Neural cell (in vitro differentiated cells): ENCODE data around the gene ENDOU. TPM values are rescaled to one million over a fixed set of nuclear protein-coding genes. Genes with fewer than 3 reads are reported as not detected.

Source experiments
- H2AFZ ChIP-seq: fragments of 200-600, 300-800 bp; sonication (generic), shearing (Covaris generic); 2 replicates; pipeline ENCODE4 v1.6.0; 2014; ENCODE audit warnings: low read depth, mild to moderate bottlenecking, antibody characterized with exemption, low read length, moderate library complexity
- H3F3A ChIP-seq: fragments of 200-600 bp; shearing (Covaris generic); 2 replicates; pipeline ENCODE4 v1.6.1; 2016; ENCODE audit warnings: mild to moderate bottlenecking, moderate library complexity, mixed read lengths, antibody characterized with exemption, low read length; ENCODE audit not compliant: insufficient read depth, poor library complexity, severe bottlenecking
- H3K27ac ChIP-seq: fragments of 200-600, 300-800 bp; sonication (generic), shearing (Covaris generic); 2 replicates; pipeline ENCODE4 v1.5.1; 2014; ENCODE audit warnings: mild to moderate bottlenecking, low read length, moderate library complexity
- H3K27me3 ChIP-seq: fragments of 300-800, 200-600 bp; sonication (generic), shearing (Covaris generic); 2 replicates; pipeline ENCODE4 v1.6.0; 2014; ENCODE audit warnings: mild to moderate bottlenecking, low read depth, low read length, moderate library complexity; ENCODE audit not compliant: insufficient read depth
- H3K36me3 ChIP-seq: fragments of 300-800, 200-600 bp; sonication (generic), shearing (Covaris generic); 2 replicates; pipeline ENCODE4 v1.5.1; 2014; ENCODE audit warnings: mild to moderate bottlenecking, antibody characterized with exemption, low read length, moderate library complexity; ENCODE audit not compliant: insufficient read depth
- H3K4me2 ChIP-seq: fragments of 300-800, 200-600 bp; sonication (generic), shearing (Covaris generic); 2 replicates; pipeline ENCODE4 v1.6.0; 2014; ENCODE audit warnings: mild to moderate bottlenecking, low read length
- H3K4me3 ChIP-seq: fragments of 300-800, 200-600 bp; sonication (generic), shearing (Covaris generic); 2 replicates; pipeline ENCODE4 v1.5.1; 2014; ENCODE audit warnings: mild to moderate bottlenecking, low read length, moderate library complexity
- H3K79me2 ChIP-seq: fragments of 200-600 bp; shearing (Covaris generic); replicated peaks from 2 replicates; pipeline ENCODE4 v1.6.0; 2014; ENCODE audit warnings: mild to moderate bottlenecking, low read length, moderate library complexity; ENCODE audit not compliant: insufficient read depth
- H3K9ac ChIP-seq: fragments of 300-800, 200-600 bp; sonication (generic), shearing (Covaris generic); 2 replicates; pipeline ENCODE4 v1.6.1; 2016; ENCODE audit warnings: mild to moderate bottlenecking, low read length, mixed read lengths
- H3K9me2 ChIP-seq: fragments of 200-600 bp; shearing (Covaris generic); 2 replicates; pipeline ENCODE4 v1.6.1; 2016; ENCODE audit warnings: mild to moderate bottlenecking, low read length, mixed read lengths; ENCODE audit not compliant: insufficient read depth
- H3K9me3 ChIP-seq: fragments of 200-600, 300-800 bp; sonication (generic), shearing (Covaris generic); 2 replicates; pipeline ENCODE4 v1.6.1; 2016; ENCODE audit warnings: mild to moderate bottlenecking, mixed run types, low read length, moderate library complexity, mixed read lengths
- H4K20me1 ChIP-seq: fragments of 200-600 bp; shearing (Covaris generic); 2 replicates; pipeline ENCODE4 v1.6.1; 2016; ENCODE audit warnings: mild to moderate bottlenecking, mixed run types; ENCODE audit not compliant: insufficient read depth
- EP300 ChIP-seq: fragments of 450-650 bp; conservative IDR thresholded peaks from 2 replicates; pipeline ENCODE4 v1.6.1; 2014; ENCODE audit warnings: antibody characterized with exemption, mild to moderate bottlenecking, moderate library complexity; ENCODE audit not compliant: poor library complexity, severe bottlenecking
- EZH2 ChIP-seq: fragments of 200-600, 300-800 bp; shearing (Covaris generic), sonication (generic); IDR thresholded peaks from 2 replicates; pipeline ENCODE4 v1.6.1; 2014; ENCODE audit warnings: antibody characterized with exemption, low read length, borderline replicate concordance, mild to moderate bottlenecking; ENCODE audit not compliant: insufficient read depth, poor library complexity, severe bottlenecking
- MXI1 ChIP-seq: fragments of 450-650 bp; conservative IDR thresholded peaks from 2 replicates; pipeline ENCODE4 v1.6.1; 2014; ENCODE audit warnings: antibody characterized with exemption, mild to moderate bottlenecking; ENCODE audit not compliant: poor library complexity, severe bottlenecking
- POLR2AphosphoS5 ChIP-seq: IDR thresholded peaks from 2 replicates; pipeline ENCODE4 v1.6.1; 2012
- RAD21 ChIP-seq: fragments of 450-650 bp; conservative IDR thresholded peaks from 2 replicates; pipeline ENCODE4 v1.6.1; 2014; ENCODE audit warnings: antibody characterized with exemption, mild to moderate bottlenecking, moderate library complexity
- SMC3 ChIP-seq: fragments of 450-650 bp; conservative IDR thresholded peaks from 2 replicates; pipeline ENCODE4 v1.6.1; 2014; ENCODE audit warnings: antibody characterized with exemption, mild to moderate bottlenecking, moderate library complexity; ENCODE audit not compliant: poor library complexity
- TAF1 ChIP-seq: IDR thresholded peaks from 2 replicates; pipeline ENCODE4 v1.6.1; 2012; ENCODE audit warnings: low read depth
- polyA plus RNA-seq: library from polyadenylated mRNA; depleted of rRNA; stranded (reverse); fragments of >200 nt; gene quantifications from 2 replicates; pipeline ENCODE4 v1.2.3, GENCODE V29; 2014
- TF ChIP-seq, protein P1 (sequence below): IDR thresholded peaks from 2 replicates; pipeline ENCODE4 v1.6.1; 2012; ENCODE audit warnings: borderline replicate concordance
- TF ChIP-seq, protein P2 (sequence below): fragments of 450-650 bp; IDR thresholded peaks from 2 replicates; pipeline ENCODE4 v1.5.1; 2014; ENCODE audit warnings: antibody characterized with exemption, mild to moderate bottlenecking, moderate library complexity; ENCODE audit not compliant: poor library complexity, severe bottlenecking

ENDOU gene
- polyA plus RNA-seq, 1 donor from 2014 or later: not detected

DNA sequence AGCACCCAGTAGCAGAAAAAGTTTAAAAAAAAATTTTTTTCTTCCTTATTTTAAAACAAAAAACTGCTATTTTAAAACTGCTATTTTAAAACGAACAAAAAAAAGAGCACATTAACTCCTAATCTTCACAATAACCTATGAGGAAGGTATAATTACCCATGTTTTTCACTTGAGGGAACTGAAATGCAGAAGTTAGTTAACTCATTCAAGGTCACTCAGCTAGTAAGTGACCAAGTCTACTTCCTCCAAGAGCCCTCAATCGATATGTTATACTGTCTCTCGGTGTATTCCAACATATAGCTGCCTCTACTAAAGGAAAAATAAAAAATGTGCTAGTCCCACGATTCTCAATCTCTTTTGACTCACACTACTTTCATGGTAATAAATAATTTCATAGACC, 27.2 kb downstream of the ENDOU start:
- Histone ChIP-seq H3K9ac (no peak overlapping the region), H3K79me2 (peaks cover 5% of the 10 kb centered on the region), H3K4me2 (no peak overlapping the region), H2AFZ (no peak overlapping the region), H4K20me1 (no peaks in the 10 kb centered on the region), H3K9me2 (no peaks in the 10 kb centered on the region), H3K4me3 (no peak overlapping the region), H3K9me3 (no peaks in the 10 kb centered on the region), H3K27me3 (no peaks in the 10 kb centered on the region), H3F3A (no peaks in the 10 kb centered on the region), H3K27ac (no peak overlapping the region), H3K36me3 (peaks cover 18% of the 10 kb centered on the region)
- TF ChIP-seq MXI1 (no peak), RAD21 (no peak), EZH2 (no peak), TAF1 (no peak)
- TF ChIP-seq, protein P1, sequence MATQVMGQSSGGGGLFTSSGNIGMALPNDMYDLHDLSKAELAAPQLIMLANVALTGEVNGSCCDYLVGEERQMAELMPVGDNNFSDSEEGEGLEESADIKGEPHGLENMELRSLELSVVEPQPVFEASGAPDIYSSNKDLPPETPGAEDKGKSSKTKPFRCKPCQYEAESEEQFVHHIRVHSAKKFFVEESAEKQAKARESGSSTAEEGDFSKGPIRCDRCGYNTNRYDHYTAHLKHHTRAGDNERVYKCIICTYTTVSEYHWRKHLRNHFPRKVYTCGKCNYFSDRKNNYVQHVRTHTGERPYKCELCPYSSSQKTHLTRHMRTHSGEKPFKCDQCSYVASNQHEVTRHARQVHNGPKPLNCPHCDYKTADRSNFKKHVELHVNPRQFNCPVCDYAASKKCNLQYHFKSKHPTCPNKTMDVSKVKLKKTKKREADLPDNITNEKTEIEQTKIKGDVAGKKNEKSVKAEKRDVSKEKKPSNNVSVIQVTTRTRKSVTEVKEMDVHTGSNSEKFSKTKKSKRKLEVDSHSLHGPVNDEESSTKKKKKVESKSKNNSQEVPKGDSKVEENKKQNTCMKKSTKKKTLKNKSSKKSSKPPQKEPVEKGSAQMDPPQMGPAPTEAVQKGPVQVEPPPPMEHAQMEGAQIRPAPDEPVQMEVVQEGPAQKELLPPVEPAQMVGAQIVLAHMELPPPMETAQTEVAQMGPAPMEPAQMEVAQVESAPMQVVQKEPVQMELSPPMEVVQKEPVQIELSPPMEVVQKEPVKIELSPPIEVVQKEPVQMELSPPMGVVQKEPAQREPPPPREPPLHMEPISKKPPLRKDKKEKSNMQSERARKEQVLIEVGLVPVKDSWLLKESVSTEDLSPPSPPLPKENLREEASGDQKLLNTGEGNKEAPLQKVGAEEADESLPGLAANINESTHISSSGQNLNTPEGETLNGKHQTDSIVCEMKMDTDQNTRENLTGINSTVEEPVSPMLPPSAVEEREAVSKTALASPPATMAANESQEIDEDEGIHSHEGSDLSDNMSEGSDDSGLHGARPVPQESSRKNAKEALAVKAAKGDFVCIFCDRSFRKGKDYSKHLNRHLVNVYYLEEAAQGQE: no peak

DNA sequence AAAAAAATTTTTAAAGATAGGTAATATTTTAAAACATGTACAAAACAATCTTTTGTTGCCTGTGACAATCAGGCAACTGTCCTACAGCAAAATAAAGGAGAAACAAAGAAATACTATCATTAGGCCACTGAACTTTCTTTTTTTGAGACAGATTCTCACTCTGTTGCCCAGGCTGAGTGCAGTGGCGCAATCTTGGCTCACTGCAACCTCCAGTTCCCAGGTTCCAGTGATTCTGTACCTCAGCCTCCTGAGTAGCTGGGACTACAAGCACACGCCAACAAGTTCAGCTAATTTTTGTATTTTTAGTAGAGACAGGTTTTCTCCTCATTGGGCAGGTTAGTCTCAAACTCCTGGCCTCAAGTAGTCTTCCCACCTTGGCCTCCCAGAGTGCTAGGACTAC, 36.1 kb downstream of the ENDOU start:
- TF ChIP-seq, protein P1: no peak
- TF ChIP-seq EP300: no peak
- no peak for TF ChIP-seq RAD21
- TF ChIP-seq POLR2AphosphoS5: no peak
- TF ChIP-seq EZH2: no peak
- no peak for TF ChIP-seq TAF1
- no peak for TF ChIP-seq SMC3
- TF ChIP-seq, protein P2, sequence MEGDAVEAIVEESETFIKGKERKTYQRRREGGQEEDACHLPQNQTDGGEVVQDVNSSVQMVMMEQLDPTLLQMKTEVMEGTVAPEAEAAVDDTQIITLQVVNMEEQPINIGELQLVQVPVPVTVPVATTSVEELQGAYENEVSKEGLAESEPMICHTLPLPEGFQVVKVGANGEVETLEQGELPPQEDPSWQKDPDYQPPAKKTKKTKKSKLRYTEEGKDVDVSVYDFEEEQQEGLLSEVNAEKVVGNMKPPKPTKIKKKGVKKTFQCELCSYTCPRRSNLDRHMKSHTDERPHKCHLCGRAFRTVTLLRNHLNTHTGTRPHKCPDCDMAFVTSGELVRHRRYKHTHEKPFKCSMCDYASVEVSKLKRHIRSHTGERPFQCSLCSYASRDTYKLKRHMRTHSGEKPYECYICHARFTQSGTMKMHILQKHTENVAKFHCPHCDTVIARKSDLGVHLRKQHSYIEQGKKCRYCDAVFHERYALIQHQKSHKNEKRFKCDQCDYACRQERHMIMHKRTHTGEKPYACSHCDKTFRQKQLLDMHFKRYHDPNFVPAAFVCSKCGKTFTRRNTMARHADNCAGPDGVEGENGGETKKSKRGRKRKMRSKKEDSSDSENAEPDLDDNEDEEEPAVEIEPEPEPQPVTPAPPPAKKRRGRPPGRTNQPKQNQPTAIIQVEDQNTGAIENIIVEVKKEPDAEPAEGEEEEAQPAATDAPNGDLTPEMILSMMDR: no peak
- no peak for TF ChIP-seq MXI1
- no peak overlapping the region for H3K4me2 ChIP-seq
- no peak overlapping the region for H3K4me3 ChIP-seq
- no peaks in the 10 kb centered on the region for H3K9me3 ChIP-seq
- H2AFZ ChIP-seq: no peak overlapping the region
- H3K79me2 ChIP-seq: no peaks in the 10 kb centered on the region
- no peaks in the 10 kb centered on the region for H3F3A ChIP-seq
- H3K27ac ChIP-seq: no peak overlapping the region
- no peaks in the 10 kb centered on the region for H3K36me3 ChIP-seq
- no peak overlapping the region for H3K9ac ChIP-seq
- no peaks in the 10 kb centered on the region for H4K20me1 ChIP-seq
- H3K27me3 ChIP-seq: no peaks in the 10 kb centered on the region
- no peaks in the 10 kb centered on the region for H3K9me2 ChIP-seq
